HG03159 (cell line): Measurements from ENCODE around the gene LBHD2.
"Not testable (repeated sequence)": the region's sequence is repeated elsewhere in the genome, so short reads cannot be mapped to it uniquely, and the experiment has no call there.

Experiments
- ATAC-seq: cut with Tn5 transposase; IDR thresholded peaks from one replicate; pipeline ENCODE4 v1.9.1; 2021; ENCODE audit warnings: mild to moderate bottlenecking, moderate library complexity; ENCODE audit not compliant: unreplicated experiment

The LBHD2 gene

GRCh38 chr14:103118018-103118662, 34.1 kb downstream of the LBHD2 start:
- ATAC-seq, result no peak

- no peak for ATAC-seq
These were observed 34.8 kb downstream of the LBHD2 start for GRCh38 chr14:103118663-103119404.

- ATAC-seq, result not testable (repeated sequence)
These were observed 35.5 kb downstream of the LBHD2 start for GRCh38 chr14:103119527-103119926.

GRCh38 chr14:103121121-103121845, 37.3 kb downstream of the LBHD2 start:
- no peak for ATAC-seq

- no peak for ATAC-seq
These were observed 38.0 kb downstream of the LBHD2 start for GRCh38 chr14:103121846-103122584.

GRCh38 chr14:103122585-103122946, 38.6 kb downstream of the LBHD2 start:
- no peak for ATAC-seq

- no peak for ATAC-seq
These were observed 39.1 kb downstream of the LBHD2 start, which contains the start of gene TNFAIP2 for GRCh38 chr14:103122947-103123633. TSS of gene TNFAIP2 (plus strand) at chr14:103123461. CDS start at chr14:103126458, 2,997 bp downstream.

- no peak for ATAC-seq
These were observed 39.9 kb downstream of the LBHD2 start for GRCh38 chr14:103123634-103124500.

- ATAC-seq, result no peak
These were observed 40.5 kb downstream of the LBHD2 start for GRCh38 chr14:103124501-103125001.

GRCh38 chr14:103125098-103126070, 41.4 kb downstream of the LBHD2 start:
- no peak for ATAC-seq

- ATAC-seq, result no peak
These were observed 42.3 kb downstream of the LBHD2 start for GRCh38 chr14:103126088-103126872.

GRCh38 chr14:103126873-103127304, 42.9 kb downstream of the LBHD2 start:
- no peak for ATAC-seq

GRCh38 chr14:103127356-103127755, 43.3 kb downstream of the LBHD2 start:
- ATAC-seq, result no peak

- ATAC-seq, result no peak
These were observed 44.0 kb downstream of the LBHD2 start for GRCh38 chr14:103127861-103128598.

GRCh38 chr14:103128631-103129300, 44.8 kb downstream of the LBHD2 start:
- no peak for ATAC-seq
